GM21528 (cell line): ENCODE results near the gene DYNLT4.
"Not testable (repeated sequence)": the region's sequence is repeated elsewhere in the genome, so short reads cannot be mapped to it uniquely, and the experiment has no call there.

Experiments used
- ATAC-seq: cut with Tn5 transposase; IDR thresholded peaks from one replicate; pipeline ENCODE4 v1.9.1; 2021; ENCODE audit warnings: mild to moderate bottlenecking, moderate library complexity; ENCODE audit not compliant: unreplicated experiment, low FRiP score

DYNLT4 gene

DNA sequence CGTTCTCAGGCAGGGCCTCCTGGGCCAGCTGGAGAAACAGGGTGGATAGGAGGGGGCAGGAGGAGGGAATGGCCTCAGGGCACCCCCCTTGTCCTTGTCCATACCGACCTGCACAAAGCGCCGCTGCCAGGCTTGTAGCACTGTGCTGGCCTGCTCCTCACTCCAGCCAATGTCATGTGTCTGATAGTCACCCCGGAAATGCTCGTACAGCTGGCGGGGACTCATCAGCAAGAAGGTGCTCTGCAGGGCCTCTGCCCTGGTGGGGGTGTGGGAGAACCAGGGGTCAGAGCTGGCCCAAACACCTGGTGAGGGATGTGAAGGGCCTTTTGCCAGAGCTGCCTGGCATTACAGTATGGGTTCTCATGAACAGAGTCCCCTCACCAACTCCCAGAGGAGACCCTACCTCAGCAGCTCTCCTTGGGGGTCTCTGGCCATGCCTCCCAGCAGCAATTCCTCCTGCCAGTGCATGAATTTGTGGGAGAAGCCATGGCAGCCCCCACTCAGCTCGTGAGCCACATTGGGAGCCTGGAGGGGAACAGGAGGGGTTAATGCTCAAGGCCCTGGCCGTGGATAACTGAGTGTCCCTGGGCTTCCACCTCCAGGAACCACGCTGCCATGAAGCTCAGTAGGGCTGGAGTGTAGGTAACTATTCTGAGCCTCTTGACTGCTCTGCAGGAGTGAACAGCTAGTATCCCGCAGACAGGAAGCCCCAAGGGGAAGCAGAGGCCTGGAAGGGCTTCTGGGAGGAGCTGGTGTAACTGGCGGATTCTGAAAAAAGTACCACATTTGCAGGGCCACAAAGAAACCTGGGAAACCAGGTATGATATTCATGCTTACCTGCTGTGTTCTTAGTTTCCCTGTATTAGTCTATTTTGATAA, 22.6 kb upstream of the DYNLT4 start:
- ATAC-seq: no peak

DNA sequence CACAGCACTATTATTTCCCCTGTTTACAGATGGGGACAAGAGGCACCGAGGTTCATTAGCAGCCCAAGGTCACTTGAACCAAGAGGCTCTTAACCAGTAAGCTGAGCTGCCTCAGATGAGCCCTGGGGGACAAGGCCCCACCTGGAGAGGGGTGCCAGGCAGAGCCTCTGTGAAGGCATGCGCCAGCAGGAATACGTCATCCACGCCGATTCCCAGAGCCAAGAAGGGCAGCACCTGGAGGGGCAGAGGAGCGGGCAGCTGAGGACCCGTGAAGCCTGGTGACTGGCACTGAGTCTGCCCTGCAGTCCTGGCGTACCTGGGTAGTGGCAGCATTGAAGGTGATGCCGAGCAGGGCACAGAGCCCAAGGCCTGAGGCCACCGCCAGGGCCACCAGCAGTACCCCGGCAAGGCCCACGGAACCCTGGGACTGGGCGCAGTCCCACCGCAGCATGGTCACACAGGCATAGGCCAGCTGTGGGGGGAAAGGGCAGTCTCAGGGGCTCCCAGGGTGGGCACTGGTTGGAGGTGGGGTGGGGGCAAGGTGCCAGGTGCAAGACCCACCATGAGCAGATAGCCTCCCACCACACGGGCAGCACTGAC, 21.8 kb upstream of the DYNLT4 start:
- no peak for ATAC-seq

DNA sequence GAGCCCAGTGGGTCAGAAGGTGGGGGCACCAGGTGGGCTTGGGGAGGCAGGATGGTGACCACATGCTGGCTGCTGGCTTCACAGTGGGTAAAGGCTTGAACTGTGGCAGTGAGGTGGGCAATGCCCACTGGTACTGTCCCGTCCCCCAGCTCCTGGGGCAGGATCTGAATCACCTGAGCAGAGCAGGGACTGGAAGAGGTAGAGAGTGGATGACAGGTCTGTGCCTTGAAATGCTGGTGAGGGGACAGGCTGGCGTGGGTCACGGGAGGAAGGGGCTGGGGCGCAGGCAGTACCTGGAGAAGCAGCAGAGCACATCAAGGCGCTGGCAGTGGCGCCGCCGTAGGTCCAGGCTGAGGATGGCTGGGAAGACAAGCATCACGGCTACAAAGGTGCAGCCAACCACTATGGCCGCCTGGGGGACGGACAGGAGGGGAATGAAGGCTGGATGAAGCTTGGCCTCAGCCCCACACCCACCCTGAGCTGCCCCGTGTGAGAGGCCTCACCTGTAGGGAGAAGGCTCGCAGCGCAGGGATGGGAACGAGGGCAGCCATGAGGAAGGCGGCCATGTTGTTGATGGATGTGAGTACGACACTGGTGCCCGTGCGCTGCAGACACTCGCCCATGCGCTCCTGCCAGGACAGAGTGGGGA, 21.0 kb upstream of the DYNLT4 start:
- no peak for ATAC-seq

DNA sequence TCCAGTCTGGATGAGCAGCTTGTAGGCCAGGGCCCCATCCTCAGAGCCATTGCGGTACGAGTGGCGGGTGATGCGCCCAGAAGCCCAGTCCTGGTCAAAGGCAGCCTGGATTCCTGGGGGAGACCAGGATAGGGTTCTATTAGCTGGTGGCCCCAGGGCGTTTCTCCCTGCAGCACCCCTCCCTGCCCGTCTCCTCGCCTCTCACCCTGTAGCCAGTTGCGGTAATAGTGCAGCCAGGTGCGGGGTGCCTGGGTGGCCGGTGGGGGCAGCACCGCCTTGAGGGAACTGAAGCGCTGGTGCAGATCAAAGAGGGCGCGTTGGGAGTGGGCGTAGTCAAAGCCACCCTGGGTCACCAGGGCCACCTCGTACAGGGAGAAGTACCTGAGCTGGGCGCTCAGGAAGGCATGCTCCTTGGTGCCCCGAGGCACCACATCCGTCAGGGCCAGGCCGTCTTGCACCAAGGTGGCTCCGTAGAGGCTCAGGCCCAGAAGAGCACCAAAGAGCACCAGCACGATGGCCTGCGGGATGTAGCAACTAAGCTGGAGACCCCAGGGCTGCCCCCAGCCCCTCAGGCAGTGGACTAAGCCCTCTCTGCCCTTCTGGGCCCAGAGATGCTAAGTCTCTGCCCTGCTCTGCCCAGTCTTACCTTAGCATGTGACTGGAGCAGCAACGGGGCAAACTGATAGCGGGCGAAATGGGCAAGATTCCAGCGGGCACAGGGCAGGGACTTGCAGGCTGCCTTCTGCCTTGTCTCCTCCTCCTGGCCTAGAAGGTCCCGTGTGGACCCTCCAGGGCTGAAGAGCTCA, 20.2 kb upstream of the DYNLT4 start:
- no peak for ATAC-seq

DNA sequence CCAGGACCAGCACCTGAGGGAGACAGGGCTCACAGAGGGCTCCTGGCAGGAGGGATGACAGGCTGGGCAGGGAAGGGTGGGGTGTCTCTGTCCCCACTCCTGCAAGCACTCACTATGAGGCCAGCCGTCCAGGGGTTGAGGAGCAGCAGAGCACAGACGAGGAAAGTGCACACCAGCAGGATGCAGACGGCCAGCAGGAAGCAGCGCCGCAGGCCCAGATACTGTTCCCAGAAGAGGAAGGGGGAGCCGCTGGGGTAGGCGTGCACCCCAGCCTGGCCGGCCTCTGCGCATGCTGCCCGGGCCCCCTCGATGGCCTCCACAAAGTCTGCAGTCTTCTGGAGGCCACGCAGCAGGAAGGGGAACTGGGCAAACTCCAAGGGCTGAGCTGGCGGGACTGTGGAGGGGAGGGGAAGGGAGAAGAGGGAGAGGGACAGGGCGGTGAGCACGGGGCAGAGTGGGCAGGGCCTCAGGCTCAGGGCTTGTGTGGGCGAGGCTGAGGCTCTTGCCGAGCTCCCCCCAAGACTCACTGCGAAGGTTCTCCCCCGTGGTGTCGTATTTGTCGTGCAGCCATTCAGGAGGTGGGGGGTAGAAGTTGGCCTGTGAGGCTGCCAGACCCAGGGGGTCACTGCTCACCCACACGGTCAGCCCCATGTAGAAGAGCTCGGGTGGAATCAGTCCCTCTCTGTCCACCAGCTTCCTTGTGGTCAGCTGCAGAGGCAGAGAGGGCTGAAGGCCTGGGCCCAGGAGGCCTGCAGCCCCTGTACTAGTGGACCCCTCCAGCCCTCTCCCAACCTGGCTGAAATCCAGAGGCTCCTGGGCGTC, 19.4 kb upstream of the DYNLT4 start:
- no peak for ATAC-seq

DNA sequence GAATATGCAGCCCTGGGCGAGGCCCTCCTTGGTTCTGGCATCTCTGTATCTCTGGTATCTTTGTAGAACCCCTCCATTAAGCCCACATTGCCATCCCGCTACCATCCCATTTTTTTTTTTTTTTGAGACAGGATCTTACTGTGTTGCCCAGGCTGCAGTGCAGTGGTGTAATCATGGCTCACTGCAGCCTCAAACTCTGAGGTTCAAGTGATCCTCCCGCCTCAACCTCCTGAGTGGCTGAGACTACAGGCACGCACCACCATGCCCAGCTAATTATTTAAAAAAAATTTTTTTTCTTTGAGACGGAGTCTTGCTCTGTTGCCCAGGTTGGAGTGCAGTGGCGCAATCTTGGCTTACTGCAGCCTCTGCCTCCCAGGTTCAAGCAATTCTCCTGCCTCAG, 17.2 kb upstream of the DYNLT4 start:
- not testable (repeated sequence) for ATAC-seq

DNA sequence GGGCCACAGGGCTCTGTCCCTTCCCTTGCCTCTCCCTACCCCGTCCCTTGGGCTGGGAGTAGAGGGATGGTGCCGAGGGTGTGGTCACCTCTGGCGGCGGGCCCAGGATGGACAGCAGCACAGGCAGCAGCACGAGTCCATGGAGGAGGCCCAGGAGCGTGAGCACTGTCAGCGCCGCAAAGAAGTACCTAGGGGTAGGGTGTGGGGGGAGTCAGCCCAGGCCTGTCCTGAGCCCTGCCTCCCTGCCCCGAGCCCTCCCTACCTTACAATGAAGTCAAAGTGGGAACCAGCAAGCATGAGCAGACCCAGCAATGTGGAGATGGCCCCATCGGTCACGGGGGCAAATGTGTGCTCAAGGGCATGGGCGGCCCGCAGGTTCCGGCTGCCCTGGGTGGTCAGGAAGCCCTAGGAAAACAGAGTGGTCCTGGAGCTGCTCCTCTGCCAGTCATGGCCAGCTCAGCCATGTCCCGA, 15.9 kb upstream of the DYNLT4 start:
- ATAC-seq: no peak

DNA sequence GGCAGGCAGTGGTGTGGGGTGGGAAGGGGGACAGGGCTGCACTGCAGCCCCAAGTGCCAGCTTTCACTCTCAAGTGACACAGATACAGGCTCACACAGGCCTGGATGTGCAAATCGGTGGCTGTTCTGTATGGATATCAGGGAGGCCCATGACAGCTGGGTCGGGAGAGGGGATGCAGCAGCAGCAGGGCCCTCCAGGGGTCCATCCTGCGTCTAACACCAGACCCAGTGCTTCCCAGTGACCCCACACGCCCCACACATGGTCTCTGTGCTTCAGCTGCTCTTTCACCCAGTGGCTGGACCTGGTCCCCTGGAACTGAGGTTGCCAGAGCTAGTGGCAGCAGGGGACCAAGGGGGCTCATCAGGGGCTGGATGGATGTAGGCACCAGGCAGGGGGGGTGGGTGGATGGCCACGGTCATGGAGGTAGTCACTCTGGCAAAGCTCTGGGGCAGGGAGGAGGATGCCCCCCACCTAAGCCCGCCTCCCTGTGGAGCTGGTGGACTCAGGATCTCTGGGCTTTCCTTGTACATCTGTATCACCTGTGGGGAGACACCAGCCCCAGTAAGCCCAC, 15.1 kb upstream of the DYNLT4 start:
- ATAC-seq: no peak

DNA sequence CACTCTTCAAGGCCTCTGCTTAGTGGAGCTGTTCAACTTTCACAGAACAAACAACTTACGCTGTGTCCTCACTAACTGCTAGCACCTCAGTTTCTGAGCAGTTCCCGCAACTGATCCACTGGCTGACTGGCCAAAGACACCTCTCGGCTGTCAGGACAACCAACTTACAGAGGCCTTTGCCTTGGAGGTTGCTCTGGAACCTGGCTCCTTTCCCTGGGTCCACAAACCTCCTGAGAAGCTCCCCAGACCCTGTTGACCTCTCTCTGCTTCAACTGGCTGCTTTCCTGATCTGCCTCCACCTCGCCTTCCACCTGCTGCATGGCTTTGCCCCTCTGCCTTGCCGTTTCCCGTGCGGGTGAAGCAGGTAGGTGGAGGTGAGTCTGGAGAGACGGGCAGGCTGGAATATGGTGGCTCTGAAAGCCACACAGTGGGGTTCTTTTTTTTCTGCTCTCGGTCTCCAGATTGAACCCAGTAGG, 14.1 kb upstream of the DYNLT4 start:
- no peak for ATAC-seq

DNA sequence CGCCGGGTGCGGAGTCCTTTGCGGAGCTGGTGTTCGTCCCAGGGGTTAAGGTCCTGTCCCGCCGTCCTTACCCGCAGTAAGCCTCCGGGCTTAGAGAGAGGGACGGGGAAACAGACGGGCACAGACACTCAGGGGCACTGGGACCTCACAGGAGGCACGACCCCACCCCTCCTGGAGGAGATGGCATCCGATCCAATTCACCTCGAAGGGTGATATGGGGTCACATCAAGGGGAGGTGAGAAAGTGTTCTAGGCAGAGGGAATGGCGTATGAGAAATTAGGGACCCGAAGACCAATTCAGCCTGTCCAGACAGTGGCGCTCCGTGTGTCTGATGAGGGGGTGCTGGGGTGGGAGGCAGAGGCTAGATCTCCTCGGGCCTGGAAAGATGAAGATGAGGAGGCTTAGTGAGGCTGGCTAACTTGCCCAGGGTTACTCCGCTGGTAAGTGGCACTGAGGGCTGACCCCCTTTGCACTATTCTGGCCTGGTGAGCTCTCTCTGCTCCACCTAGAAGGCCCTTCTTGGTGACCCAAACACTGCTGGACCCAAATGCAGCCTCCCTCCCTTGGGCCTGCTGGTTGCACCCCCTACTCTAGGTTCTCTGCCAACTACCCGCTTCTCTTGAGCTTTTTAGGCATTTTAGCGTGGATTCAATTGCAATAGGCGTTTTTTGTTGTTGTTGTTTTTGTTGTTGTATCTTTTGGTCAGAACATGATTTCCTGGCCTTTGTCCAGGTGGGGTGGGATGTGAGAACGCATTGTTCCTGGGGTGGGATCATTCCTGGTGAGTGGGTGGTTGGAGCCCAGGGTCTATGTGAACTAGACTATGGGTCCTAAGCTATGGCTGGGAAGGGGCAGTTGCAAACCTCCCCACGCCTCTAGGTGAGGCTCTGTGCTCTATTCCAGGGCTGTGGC, 13.4 kb upstream of the DYNLT4 start:
- no peak for ATAC-seq

DNA sequence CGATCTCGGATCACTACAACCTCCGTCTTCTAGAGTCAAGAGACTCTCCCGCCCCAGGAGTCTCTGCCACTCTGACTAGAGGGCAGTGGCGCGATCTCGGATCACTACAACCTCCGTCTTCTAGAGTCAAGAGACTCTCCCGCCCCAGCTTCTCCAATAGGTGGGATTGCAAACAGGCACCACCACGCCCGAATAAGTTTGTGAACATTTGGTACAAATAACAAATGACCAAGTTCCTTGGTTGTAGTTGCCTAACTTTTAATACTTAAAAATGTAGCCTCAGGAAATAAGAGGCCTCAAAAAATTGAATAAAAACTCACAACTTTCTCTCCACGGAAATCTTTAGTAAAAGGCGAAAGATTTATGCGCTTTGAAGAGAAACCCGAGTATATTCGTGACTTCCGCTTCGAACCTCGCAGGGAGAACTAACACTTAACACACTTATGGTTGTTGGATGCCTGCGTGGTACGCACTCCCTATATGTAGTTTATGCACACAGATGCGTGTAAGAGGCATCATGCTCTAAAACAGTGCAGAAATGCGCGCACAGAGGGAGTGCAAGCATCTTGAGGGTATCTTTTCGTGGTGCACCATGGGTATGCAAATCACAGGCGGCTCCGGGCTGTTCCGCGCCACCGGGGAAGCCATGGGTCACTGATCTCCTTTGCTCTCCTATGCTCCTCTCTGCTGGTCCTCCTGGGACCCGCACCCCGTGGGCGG, 12.6 kb upstream of the DYNLT4 start:
- peak; percentile 82 for ATAC-seq

DNA sequence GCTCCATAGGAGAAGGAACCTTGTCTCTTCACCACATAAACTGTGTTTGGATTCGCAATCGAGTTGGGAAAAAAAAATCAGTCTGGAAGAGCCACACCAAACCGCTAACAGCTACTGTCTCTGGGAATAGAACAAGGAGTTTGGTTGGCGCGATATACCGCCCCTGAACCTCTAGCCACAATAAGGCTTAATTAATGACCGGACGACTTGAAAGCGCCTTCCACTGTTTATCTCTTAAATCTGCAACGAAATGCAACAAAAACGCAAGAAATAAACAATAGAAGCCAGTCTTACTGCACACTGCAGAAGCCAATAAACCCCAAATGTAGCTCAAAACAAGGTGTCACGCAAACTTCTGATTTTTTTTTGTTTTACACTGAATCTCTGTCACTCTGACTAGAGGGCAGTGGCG, 12.1 kb upstream of the DYNLT4 start:
- no peak for ATAC-seq

DNA sequence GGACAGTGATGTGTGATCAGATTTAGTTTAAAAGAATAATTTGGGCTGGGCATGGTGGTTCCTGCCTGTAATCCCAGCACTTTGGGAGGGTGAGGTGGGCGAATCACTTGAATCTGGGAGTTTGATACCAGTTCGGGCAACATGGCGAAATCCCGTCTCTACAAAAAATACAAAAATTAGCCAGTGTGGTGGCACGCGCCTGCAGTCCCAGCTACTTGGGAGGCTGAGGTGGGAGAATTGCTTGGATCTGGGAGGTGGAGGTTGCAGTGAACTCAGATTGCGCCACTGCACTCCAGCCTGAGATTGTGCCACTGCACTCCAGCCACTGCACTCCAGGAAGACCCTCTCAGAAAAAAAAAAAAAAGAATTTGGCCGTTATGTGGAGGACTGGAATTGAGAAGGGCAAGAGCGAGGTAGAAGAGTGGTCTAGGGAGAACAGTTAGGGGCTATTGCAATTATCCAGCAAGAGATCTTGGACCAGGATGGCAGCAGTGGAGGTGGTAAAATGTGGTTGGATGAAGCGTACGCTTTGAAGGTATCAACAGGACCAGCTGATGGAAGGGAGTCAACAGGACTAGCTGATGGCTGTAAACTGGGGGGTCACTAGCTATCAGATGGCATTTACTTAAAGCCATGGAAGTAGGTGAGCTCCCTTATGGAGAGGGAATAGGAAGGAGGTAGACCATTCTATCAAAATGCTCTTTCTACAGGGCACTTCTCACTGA, 10.8 kb upstream of the DYNLT4 start:
- ATAC-seq: no peak

DNA sequence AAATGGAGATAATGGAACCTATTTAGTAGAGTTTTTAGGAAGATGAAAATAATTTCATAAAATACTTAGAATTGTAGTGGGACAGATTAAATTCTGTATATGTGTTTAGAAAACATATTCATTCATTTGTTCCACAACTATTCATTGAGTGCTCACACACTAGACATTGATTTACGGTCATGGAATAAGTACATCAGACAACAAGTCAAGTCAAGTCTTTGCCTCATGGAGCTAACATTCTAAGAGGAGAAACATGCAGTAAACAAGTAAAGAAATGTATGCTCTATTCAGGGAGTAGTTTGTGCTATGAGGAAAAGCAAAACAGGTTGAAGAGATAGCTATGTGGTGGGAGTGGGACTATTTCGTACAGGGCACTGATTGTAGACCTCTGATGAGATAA, 10.2 kb upstream of the DYNLT4 start:
- ATAC-seq: no peak

DNA sequence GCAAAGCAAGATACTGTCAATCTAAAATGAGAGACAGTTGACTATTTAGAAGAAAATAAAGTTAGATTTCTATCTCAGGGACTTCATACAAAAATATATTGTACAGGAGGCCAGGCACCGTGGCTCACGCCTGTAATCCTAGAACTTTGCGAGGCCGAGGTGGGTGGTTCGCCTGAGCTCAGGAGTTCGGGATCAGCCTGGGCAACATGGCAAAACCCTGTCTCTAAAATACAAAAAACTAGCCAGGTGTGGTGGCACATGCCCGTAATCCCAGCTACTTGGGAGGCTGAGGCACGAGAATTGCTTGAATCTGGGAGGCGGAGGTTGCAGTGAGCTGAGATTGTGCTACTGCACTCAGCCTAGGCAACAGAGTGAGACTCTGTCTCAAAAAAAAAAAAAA, 8.8 kb upstream of the DYNLT4 start:
- ATAC-seq: not testable (repeated sequence)

DNA sequence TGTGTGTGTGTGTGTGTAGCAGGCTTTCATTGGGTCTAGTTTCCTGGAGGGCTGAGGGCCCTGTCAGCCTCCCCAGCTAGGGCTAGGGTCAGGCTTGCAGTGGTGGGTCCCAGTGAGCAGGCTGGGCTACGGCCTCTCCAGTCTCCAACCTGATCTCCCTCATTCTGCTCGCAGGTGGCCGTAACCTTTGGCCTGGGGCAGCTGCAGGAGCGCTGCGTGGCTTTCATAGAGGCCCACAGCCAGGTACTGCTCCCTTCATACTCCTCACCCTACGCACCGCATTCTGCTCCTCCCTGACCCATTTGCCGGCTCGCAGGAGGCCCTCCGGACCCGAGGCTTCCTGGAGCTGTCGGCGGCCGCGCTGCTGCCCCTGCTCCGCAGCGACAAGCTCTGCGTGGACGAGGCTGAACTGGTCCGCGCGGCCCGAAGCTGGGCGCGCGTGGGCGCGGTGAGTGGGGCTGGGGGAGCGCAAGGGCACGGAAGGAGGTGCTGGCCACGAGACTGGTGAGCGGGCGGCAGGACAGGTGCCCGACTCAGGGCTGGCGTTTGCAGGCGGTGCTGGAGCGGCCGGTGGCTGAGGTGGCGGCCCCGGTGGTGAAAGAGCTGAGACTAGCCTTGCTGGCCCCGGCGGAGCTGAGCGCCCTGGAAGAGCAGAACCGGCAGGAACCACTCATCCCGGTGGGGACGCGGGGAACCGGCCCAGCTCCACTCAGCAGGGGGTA, 5.8 kb upstream of the DYNLT4 start:
- ATAC-seq: no peak
